ENCODE measurements around the gene TBC1D22A.

- TF ChIP-seq NFIC (IDR thresholded peaks at IDR 0.05): no peak
- no peak for TF ChIP-seq FUS (optimal IDR thresholded peaks at IDR 0.05; ENCODE audit: low read depth, low read length)
- TF ChIP-seq EWSR1 (IDR thresholded peaks at IDR 0.05; ENCODE audit: borderline replicate concordance, low read depth, partially characterized antibody): no peak
These were observed 728 bp downstream of the TBC1D22A start for GRCh38 chr22:46763051-46763705.

All from K562 (cell line).